ENCODE data around the gene C2CD4C. TPM values are rescaled to one million over a fixed set of nuclear protein-coding genes. Genes with fewer than 3 reads are reported as not detected.

C2CD4C gene
- total RNA-seq, 1 experiment from 2014 or later = 14.6 TPM

DNA sequence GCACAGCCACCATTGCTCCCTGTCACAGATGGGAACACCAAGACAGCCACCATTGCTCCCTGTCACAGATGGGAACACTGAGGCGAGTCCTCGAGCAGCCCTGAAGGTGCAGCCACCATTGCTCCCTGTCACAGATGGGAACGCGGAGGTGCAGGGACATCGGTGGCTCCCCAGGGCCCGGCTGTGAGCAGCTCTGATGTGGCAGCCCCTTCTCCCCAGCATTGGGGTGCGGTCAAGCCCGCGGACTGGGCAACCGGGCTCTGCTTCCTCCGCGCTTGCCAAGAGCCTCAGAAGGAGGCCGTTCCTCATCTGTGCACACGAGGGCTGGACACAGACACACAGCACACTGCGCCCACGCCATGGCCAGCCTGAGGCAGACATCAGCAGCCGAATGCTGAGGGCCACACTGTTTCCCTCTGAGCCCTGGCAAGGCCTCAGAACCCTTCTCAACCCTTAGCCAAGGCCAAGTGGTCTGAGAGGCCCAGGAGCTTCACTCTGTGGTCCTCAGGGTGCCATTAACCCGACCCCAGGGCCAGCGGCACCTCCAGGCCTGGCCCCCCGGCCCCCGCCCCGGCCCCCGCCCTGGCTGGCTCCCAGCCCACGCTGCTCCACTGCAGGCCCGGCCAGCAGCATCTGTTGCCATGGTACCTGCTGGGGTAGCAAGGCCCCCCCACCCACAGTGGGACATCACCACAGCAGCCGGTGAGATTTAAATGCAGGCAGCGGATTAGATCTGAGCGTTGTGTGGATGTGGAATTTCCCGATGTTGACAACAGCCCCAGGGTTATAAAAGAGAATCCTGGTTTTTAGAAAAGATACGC lies 18.4 kb downstream of the C2CD4C start:
- Histone ChIP-seq H2BK15ac (ENCODE audit: low read depth, low read length) (no peak overlapping the region), H2BK120ac (ENCODE audit: low read depth, low read length, poor library complexity, severe bottlenecking) (no peak overlapping the region), H4K8ac (replicated peaks; ENCODE audit: insufficient read length, low read depth, low read length) (no peak overlapping the region), H2BK5ac (ENCODE audit: insufficient read length, low read length) (no peak overlapping the region), H3K4me2 (ENCODE audit: insufficient read depth, insufficient read length, low read length) (no peak overlapping the region), H3K9me3 (ENCODE audit: control insufficient read depth, low read depth, low read length) (peaks cover 7% of the 10 kb centered on the region), H3K9ac (ENCODE audit: extremely low read depth, insufficient read length, low read length) (no peak overlapping the region), H2BK12ac (ENCODE audit: insufficient read length, low read depth, low read length) (no peak overlapping the region), H4K5ac (ENCODE audit: insufficient read length, low read depth, low read length) (no peak overlapping the region), H2AK5ac (ENCODE audit: insufficient read length, low read length) (no peak overlapping the region), H2BK20ac (ENCODE audit: low read depth, low read length, poor library complexity, severe bottlenecking) (no peak overlapping the region), H3K79me2 (ENCODE audit: insufficient read depth, low read length) (no peaks in the 10 kb centered on the region), H3K23ac (ENCODE audit: insufficient read length, low read depth, low read length) (no peak overlapping the region), H3K14ac (ENCODE audit: insufficient read depth, low read length) (no peak overlapping the region), H3K4ac (ENCODE audit: low read depth, low read length) (no peak overlapping the region), H3K4me1 (ENCODE audit: insufficient read depth, low read length) (no peaks in the 10 kb centered on the region), H4K91ac (ENCODE audit: insufficient read length, low read depth, low read length) (no peak overlapping the region), H3K27ac (ENCODE audit: insufficient read length, low read depth, low read length) (no peak overlapping the region), H2AFZ (ENCODE audit: low read length) (no peak overlapping the region), H3K79me1 (ENCODE audit: insufficient read depth, low read depth, low read length, poor library complexity, severe bottlenecking) (no peaks in the 10 kb centered on the region), H3T11ph (ENCODE audit: low read length) (no peak overlapping the region), H3K27me3 (ENCODE audit: insufficient read depth, low read length) (no peaks in the 10 kb centered on the region), H3K18ac (ENCODE audit: insufficient read length, low read depth, low read length) (peak overlapping the region; percentile 23), H3K56ac (ENCODE audit: insufficient read length, low read depth, low read length) (no peak overlapping the region), H4K20me1 (ENCODE audit: control insufficient read depth, insufficient read depth, insufficient read length) (no peaks in the 10 kb centered on the region), H3K23me2 (ENCODE audit: insufficient read length, low read depth, low read length, poor library complexity, severe bottlenecking) (no peaks in the 10 kb centered on the region)
- DNase-seq = no peak
- peaks cover 24 to 29% of the 10 kb centered on the region in 2 experiments for H3K9me3 Mint-ChIP-seq
- no peak overlapping the region for H3K27ac Mint-ChIP-seq
- H3K36me3 Mint-ChIP-seq (ENCODE audit: insufficient read depth in 1 of 3, low read depth in 3 of 3) = peaks cover under 1 to 10% (median 7%) of the 10 kb centered on the region in 3 experiments; a peak in 5 of 7 replicates
- no CpG with 5 or more reads among the region's 30 CpGs for WGBS (ENCODE audit: extremely low coverage, insufficient read length, low lambda C conversion rate)
- peaks cover 42 to 45% of the 10 kb centered on the region in 2 experiments for H3K4me1 Mint-ChIP-seq
- no peak overlapping the region for H3K4me3 Mint-ChIP-seq
- TF ChIP-seq, protein P1, sequence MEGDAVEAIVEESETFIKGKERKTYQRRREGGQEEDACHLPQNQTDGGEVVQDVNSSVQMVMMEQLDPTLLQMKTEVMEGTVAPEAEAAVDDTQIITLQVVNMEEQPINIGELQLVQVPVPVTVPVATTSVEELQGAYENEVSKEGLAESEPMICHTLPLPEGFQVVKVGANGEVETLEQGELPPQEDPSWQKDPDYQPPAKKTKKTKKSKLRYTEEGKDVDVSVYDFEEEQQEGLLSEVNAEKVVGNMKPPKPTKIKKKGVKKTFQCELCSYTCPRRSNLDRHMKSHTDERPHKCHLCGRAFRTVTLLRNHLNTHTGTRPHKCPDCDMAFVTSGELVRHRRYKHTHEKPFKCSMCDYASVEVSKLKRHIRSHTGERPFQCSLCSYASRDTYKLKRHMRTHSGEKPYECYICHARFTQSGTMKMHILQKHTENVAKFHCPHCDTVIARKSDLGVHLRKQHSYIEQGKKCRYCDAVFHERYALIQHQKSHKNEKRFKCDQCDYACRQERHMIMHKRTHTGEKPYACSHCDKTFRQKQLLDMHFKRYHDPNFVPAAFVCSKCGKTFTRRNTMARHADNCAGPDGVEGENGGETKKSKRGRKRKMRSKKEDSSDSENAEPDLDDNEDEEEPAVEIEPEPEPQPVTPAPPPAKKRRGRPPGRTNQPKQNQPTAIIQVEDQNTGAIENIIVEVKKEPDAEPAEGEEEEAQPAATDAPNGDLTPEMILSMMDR (conservative IDR thresholded peaks at IDR 0.05) = no peak
- H3K27me3 Mint-ChIP-seq (ENCODE audit: low read depth) = peaks cover 35% of the 10 kb centered on the region
